ENCODE measurements around the gene PTPRH.

PTPRH gene

DNA sequence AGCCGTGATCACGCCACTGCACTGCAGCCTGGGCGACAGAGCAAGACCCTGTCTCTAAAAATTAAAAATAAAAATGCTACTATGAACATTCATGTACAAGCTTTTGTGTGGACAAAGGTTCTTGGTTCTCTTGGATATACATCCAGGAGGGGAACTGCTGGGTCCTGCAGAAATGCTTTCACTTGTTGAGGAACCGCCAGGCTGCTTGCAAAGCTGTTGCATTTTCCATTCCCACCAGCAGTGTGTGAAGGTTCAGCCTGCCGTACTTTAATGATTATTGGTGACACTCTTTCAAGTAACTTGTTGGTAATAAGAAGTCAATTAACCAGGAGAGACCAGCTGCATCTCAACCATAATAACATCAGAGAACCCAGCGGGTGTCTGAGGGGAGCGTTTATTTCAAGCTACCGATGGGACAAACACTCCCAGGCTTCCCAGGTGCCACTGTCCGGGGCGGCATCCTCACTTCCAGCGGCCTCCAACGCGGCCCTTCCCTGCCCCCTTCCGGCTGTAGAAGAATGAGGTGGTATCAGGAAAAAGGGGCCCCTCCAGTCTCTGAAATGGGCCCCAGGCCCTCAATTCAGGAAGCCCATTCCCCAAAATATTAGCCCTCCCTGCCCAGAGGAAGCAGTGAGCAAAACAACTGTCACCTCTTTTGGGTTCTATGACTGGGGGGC, 76.7 kb downstream of the PTPRH start:
- TF ChIP-seq GATA3 (IDR thresholded peaks at IDR 0.05; ENCODE audit: low read depth, low read length), result no peak
- TF ChIP-seq GATA2 (IDR thresholded peaks at IDR 0.05; ENCODE audit: low read depth, low read length), result no peak

DNA sequence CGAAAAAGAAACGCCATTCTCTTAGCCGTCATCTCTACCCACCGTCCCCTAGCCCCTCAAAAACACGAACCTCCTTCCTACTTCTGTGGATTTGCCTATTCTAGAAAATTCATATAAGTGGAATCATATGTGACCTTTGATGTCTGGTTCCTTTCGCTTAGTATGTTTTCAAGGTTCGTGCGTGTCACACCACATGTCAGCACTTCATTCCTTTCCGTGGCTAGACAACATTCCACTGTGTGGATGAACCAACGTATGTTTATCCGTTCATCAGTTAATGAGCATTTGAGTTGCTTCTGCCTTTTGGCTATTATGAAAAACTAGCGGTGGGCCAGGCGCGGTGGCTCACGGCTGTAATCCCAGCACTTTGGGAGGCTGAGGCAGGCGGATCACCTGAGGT, 77.9 kb downstream of the PTPRH start:
- no peak for TF ChIP-seq GATA3 (IDR thresholded peaks at IDR 0.05; ENCODE audit: low read depth, low read length)
- TF ChIP-seq GATA2 (IDR thresholded peaks at IDR 0.05; ENCODE audit: low read depth, low read length), result no peak

Data from SH-SY5Y (cell line).